DMS 273 (cell line): ENCODE results near the gene GGT1.
"Not testable (repeated sequence)": the region's sequence is repeated elsewhere in the genome, so short reads cannot be mapped to it uniquely, and the experiment has no call there.

Experiments used
- DNase-seq: peaks from one replicate; lab custom pipeline; 2025; ENCODE audit not compliant: unreplicated experiment; lab: John Stamatoyannopoulos, UW

Gene GGT1

GRCh38 chr22:24595863-24596262 lies 7.1 kb upstream of the GGT1 start:
- DNase-seq = no peak

GRCh38 chr22:24597076-24597475 lies 5.9 kb upstream of the GGT1 start:
- not testable (repeated sequence) for DNase-seq

- DNase-seq = no peak
Measured at GRCh38 chr22:24599514-24599913, 3.5 kb upstream of the GGT1 start.

GRCh38 chr22:24599958-24600715 lies 2.9 kb upstream of the GGT1 start:
- not testable (repeated sequence) for DNase-seq

- DNase-seq = peak; percentile 50
Measured at GRCh38 chr22:24601217-24602104, 1.5 kb upstream of the GGT1 start.

GRCh38 chr22:24602105-24602749 lies 766 bp upstream of the GGT1 start:
- DNase-seq = not testable (repeated sequence)

GRCh38 chr22:24603770-24604629 lies 1.0 kb downstream of the GGT1 start:
- DNase-seq = peak; percentile 48

- not testable (repeated sequence) for DNase-seq
Measured at GRCh38 chr22:24606340-24606739, 3.3 kb downstream of the GGT1 start.

GRCh38 chr22:24607429-24607983 lies 4.5 kb downstream of the GGT1 start:
- DNase-seq = not testable (repeated sequence)

- DNase-seq = not testable (repeated sequence)
Measured at GRCh38 chr22:24608327-24608726, 5.3 kb downstream of the GGT1 start.

- DNase-seq = not testable (repeated sequence)
Measured at GRCh38 chr22:24609888-24610287, 6.9 kb downstream of the GGT1 start.

GRCh38 chr22:24614794-24615193 lies 11.8 kb downstream of the GGT1 start:
- not testable (repeated sequence) for DNase-seq

GRCh38 chr22:24621244-24621643 lies 18.3 kb downstream of the GGT1 start:
- not testable (repeated sequence) for DNase-seq

- not testable (repeated sequence) for DNase-seq
Measured at GRCh38 chr22:24622596-24622995, 19.6 kb downstream of the GGT1 start.

- not testable (repeated sequence) for DNase-seq
Measured at GRCh38 chr22:24627911-24628310, 24.9 kb downstream of the GGT1 start.

- DNase-seq = peak; percentile 49
Measured at GRCh38 chr22:24629069-24629468, 26.1 kb downstream of the GGT1 start.

GRCh38 chr22:24630812-24631427 lies 27.9 kb downstream of the GGT1 start:
- DNase-seq = not testable (repeated sequence)

- DNase-seq = not testable (repeated sequence)
Measured at GRCh38 chr22:24631430-24632122, 28.6 kb downstream of the GGT1 start.

GRCh38 chr22:24632642-24633041 lies 29.6 kb downstream of the GGT1 start:
- DNase-seq = peak; percentile 51
